Activated T-cell treated with anti-CD3 and anti-CD28 coated beads for 1 hour (primary cell): ENCODE measurements around the gene APCDD1.
"Not testable (repeated sequence)": the region's sequence is repeated elsewhere in the genome, so short reads cannot be mapped to it uniquely, and the experiment has no call there.

Experiments used
- DNase-seq: peaks from one replicate; pipeline ENCODE4 v3.0.0-alpha.2; 2020; ENCODE audit warnings: low read depth

APCDD1 gene

GRCh38 chr18:10525697-10526560 lies 71.5 kb downstream of the APCDD1 start, which contains the start of gene NAPG:
TSS of gene NAPG (plus strand) at chr18:10526027. CDS start at chr18:10526103, 76 bp downstream.
- DNase-seq = peak; percentile 81

- DNase-seq = no peak
Observed at GRCh38 chr18:10526561-10526949, 72.1 kb downstream of the APCDD1 start.

- DNase-seq = no peak
Observed at GRCh38 chr18:10528439-10528838, 74.0 kb downstream of the APCDD1 start.

GRCh38 chr18:10530002-10530401 lies 75.6 kb downstream of the APCDD1 start:
- no peak for DNase-seq

DNA sequence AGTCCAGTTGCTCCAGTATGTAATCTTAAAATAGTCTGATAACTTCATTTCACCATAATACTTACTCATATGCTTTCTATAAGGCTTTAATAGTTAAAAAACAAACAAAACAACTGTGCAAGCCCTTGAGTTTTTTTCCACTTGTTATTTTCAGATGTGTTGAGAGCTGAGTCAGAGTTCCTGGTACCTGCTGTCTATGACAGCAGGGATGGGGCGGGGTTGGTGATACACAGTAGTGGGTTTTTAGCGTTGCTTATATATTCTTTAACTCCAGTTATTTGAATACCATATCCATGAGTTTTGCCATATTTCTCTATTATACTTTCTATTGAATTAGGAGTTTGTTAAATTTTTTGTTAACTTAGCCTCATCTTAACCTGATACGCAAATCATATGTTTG lies 76.4 kb downstream of the APCDD1 start:
- peak; percentile 10 for DNase-seq

DNA sequence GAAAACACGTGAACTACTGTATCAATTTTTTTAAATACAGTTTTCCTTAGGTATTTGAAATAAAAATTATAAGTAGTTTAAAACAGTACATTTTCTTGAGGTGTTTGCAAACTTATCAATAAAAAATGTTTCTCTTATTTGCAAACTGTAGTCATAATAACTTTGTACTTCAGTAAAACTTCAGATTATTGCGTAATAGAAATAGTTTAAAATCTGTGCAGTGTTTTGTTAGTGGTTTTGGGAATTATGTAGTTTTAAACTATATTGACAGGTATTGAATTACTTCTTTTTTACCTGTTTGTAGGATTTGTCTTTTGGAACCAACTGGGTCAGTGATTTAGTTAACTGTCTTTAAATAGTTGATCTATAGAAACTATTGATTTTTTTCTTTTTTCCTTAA lies 78.7 kb downstream of the APCDD1 start:
- DNase-seq = no peak

DNA sequence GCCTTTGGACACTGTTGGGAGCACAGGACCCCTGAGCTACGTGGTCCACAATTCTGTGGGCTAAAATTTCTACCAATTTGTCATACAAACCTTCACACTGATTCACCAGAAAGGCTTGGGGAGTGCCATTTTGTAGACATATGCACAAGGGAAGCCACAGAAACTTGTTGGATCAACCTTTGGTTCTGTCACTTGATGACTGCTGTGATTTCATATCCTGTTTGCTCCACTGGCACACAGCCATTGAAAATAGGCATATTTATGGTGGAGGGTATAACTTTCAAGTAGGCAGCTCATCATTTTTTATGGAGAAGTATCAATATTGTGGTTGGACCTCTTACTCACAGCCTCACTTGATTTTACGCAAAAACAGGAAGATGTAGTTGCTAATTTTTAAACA lies 81.8 kb downstream of the APCDD1 start:
- DNase-seq = no peak

DNA sequence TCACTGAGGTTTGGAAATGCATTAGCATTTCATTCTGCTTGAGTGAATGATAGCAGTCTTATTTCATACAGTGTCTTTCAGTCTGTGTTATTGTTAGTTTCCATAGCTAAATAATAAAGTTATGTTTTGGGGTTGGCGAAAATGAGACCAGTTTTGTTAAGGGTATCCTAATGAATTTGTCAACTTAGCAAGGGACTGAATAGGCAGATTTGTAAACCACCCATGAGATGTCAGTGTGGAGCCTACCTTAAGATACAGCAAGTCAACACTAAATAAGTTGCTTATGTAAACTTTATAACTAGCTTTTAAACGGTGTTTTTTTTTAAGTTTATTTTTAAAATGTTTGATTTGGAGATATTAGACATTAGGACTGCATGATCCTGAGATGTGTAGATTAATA lies 83.3 kb downstream of the APCDD1 start:
- no peak for DNase-seq

DNA sequence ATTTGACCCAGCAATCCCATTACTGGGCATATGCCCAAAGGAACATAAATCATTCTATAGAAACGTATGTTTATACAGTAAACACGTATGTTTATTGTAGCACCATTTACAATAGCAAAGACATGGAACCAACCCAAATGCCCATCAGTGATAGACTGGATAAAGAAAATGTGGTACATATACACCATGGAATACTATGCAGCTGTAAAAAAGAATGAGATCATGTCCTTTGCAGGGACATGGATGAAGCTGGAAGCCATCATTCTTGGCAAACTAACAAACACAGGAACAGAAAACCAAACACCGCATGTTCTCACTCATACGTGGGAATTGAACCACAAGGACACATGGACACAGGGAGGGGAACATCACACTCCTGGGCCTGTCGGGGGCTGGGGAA lies 84.7 kb downstream of the APCDD1 start:
- not testable (repeated sequence) for DNase-seq
